GM21619 (cell line): ENCODE data around the gene ALPP.

Source experiments
- ATAC-seq: cut with Tn5 transposase; IDR thresholded peaks from one replicate; pipeline ENCODE4 v1.9.1; 2021; ENCODE audit not compliant: unreplicated experiment

ALPP gene

DNA sequence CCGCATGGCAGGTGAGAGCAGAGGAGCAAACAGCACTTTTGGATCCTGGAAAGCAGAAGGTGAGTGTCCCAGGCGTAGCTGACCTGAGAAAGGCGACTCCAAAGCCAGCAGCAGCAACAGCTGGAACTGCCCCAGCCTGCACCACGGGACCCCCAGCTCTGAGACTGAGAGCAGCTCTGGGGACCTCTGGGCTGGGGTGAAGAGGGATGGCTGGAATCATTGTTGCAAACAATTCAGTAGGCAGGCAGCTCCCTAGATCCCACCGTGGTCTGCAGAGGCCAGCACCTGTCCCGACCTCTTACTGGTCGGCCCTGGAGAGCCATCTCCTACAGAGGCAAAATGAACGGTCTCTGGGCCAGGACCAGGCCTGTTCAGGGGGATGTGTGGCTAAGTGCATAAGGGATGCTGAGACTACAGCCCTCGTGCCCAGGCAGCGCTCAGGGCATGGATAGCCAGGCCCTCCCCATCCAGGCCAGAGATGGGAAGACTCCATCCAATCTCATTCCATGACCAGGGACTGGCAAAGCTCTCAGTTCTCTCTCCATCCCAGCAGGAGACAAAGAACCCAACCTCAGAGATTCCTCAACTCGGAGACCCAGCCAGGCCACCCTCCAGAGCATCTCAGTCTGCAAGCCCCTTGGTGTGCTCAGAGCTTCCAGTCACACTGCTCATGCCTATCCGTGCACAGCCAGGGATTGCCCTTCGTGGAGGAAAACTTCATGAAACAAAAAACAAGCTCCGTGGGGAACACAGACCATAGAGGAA, 38.2 kb upstream of the ALPP start:
- no peak for ATAC-seq

DNA sequence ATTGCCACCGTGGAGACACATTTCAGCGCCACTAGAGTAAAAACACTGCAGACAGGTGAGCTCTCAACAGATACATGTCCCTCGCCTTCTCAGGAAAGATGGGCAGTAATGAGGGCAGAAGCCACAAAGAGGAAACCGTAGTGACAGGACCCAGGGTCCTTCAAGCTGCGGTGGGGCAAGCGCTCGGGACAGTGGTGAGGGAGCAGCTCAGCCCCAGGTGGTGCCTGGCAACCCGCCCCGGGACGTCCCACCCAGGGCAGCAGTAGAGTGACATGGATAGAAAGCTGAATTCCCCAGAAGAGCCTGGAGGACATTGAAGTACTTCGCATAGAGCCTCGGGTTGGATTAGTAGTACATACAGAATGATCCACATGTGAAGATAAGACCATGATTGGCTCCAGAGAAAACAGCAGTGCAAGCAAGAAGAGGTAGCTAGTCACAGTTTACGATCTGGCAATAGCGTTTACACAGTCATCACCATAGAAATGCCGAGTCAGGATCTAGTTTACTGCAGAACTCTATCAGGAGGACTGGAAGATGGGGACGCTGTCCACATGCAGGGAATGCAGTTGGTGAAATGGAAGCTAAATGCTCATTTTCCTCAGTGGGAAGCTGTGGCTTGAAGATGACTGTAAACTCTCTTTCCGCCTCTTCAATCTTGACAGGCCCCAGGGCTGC, 37.4 kb upstream of the ALPP start:
- no peak for ATAC-seq

DNA sequence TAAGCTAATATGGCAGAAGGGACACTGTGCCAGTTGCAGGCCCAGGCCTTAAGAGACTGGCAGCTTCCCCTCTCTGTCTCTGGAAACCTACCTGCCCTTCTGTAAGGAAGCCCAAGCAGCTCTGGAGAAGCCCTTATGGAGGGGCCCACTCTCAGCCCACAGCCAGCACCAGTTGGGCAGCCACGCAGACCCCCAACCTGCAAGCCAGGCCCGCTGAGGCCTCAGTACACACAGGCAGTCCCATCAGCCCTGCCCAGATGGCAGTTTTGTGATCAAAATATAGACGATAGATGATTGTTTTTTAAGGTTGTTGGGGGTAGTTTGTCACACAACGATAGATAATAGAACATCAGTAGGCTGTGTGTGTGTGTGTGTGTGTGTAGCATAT, 36.8 kb upstream of the ALPP start:
- no peak for ATAC-seq

DNA sequence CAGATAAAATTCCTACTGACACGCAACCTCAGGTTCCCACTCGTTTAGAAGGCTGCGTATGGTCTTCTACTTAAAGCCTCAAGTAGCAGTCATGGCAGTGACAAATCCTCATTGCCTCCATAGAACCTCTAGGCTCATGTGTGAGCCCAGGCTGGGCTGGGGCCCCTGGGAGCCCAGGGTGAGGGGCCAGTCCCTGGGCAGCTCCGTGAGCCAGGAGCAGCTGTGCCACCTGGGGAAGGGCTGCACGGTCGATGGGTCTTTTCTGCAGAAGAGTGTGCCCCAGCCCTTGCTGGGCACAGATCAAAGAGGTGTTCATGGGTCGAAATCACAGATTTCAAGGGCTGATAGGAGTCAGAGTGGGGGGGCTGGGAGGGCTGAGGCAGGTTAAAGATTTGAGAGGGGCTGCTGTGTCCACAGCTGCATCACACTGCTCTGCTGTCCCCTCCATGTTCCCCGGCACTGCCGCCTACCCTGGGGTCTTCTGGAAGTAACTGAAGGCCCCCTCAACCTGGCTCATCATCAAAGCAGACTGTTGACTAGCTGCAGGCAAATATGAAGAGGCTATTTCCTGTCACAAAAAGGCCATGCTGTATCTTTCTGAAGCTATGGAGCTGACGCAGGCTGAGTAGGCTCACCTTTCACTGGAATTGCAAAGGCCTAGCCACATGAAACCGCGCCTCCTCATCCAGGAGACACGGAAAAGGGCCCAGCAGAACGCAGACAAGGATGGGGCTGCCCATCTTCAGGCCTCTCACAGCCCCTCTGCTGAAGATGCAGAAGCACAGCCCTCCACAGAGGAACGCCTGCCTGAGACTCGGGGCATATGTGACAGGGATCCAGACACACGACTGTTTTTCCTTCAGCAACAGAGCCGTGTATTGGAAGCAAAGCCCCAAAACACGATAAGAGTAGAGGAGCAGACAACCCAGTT, 35.7 kb upstream of the ALPP start:
- ATAC-seq = no peak

DNA sequence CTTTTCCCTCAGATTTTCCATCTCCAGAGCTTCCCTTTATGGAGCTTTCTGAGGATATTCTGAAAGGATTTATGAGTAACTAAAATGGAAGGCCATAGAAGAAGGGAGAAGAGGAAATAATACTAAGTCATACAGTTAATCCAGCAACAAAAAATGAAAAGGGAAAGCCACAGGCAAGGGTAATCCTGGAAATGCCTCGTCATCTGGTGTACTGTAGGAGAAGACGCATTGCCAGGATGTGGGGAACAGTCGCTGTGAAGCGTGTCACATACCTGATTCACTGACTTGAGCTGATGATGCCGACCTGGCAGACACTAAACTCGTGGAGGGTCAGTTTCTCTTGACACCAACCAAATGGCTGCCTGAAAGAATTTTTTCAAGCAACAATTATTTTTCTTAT, 34.7 kb upstream of the ALPP start:
- ATAC-seq = no peak

DNA sequence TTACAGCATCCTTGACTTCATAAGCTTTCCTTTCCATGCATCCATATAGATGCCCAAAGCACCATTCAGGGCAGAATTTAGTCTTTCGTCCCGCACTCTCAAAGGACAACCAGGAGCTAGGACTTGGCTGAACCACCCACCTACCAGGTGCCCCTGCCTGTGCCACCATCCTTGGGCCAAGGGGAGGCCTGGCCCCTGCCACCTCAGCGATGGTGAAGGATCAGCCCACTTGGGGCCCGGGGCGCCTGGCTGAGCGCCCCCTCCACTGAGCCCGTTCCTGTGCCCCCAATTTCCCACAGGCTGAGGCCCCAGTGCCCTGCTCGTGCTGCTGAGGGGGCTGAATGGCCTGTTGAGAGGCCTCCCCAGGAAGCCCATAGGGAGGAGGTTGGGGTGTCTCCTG, 33.3 kb upstream of the ALPP start:
- no peak for ATAC-seq

DNA sequence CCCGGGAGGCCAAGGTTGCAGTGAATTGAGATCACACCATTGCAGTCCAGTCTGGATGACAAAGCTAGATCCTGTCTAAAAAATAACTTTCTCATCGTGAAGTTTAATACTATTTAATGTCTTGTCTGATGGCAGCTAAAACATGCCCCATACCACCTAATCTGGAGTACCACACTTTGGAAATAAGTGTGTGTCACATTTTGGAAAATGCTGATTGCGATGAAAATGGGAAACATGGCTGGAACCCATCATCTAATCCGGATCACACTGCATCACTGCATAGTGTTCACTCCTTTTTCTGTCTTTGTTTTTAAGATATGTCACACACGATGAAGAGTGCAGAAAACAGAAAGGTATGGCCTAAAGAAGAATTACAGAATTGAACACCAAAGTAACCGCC, 31.2 kb upstream of the ALPP start:
- no peak for ATAC-seq

DNA sequence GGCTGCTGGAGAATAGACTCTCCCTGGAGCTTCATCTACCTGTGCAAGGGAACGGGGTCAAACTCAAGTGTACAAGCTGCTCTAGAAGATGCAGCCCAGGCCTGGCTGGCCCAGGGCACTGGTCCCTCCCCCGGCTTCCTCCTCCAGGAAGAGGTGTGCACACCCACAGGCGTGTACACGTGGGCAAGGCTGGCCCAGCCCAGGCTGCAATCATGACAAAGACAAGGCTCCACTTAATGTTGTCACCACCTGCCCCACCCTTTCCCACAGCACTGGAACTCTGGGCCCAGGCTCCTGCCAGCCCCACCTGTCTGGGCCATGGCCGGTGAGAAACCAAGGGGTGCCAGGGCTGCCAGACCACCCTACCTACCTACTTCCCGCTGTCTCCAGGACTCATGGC, 29.6 kb upstream of the ALPP start:
- ATAC-seq = no peak

DNA sequence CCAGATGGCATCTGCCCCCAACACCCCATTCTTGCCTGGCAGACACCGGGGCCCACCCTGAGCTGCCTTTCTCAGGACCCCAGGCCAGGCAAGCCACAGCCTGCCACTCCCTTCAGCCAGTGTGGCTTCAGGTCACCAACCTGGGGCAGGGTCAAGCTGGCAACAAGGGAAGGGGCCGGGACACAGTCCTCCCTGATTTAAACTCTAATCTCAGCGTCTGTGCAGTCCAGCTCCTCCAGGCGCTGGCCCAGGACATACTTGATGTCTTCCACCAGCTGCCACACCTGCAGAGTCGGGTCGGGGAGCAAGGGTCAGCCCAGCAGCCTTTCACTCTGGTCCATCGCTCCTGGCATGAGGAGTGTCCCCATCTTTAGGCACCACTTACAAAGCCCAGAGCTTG, 29.0 kb upstream of the ALPP start:
- ATAC-seq = no peak

DNA sequence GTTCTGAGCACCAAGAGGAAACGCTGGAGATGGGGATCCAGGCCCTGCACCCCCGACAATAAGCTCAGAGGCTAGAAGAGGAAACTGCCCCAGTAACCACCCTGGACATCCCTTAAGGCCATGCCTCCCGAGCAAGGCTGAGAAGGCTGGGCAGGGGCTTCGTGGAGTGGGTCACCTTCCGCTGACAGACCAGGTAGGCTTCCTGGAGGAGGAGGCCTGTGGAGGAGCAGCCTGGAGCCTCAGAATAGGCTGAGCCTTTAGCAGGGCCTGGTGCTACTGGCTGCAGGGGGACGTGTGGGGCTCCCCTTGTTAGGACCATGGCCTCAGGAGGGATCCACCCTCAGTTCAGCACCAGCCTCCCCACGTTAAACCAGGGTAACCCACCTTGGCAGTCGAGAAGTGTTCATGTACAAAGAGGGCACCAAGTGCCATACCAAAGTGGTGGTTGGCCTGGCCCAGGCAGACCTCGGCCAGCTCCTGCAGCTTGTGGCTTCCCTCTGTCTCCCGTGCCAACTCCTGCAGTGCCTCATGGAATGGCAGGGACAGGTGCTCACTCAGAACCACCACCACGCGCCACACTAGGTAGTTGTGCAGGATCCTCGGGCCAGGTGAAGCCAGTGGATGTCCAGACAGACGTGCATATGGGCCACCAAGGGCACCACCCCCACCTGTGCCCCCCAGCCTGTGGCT, 28.5 kb upstream of the ALPP start:
- no peak for ATAC-seq

DNA sequence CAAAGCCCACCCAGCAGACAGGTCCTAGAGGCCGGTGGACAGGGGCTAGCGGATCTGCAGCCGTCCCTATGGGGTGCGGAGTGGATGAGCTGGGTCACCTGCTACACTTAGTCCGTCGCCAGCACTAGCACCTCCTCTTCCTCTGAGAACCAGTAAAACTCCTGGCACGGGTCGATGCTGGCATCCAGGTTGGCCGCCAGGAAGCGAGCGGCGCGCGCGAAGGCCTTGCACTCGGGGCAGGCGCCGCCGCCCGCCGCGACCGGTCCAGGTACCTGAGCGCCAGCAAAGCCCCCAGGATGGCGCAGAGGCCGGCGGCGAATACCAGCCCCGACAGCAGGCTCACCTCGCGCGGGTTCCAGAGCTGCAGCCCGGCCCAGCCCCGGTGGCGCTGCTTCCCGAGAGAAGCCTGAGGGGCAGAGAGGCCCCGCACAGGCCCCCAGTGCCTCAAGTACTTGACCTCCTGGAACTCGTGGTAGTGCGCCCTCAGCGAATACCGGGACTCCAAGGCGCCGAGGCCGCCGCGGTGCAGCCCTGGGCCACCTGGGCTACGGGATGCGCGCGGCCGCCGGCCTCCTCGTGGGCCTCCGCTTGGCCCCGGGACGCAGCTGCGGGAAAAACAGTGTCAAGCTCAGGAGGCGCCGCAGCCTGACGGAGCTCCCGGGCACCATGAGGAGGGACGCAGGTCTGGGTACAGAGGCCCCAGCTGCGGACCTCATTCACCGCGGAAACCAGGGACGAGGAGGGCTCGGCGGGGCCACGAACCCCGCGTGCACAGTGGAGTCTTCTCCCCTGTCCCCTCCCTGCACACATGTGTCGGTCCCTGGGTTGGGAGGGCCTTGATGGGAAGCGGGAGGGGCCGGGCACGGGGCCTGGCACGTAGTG, 27.5 kb upstream of the ALPP start:
- ATAC-seq = no peak

DNA sequence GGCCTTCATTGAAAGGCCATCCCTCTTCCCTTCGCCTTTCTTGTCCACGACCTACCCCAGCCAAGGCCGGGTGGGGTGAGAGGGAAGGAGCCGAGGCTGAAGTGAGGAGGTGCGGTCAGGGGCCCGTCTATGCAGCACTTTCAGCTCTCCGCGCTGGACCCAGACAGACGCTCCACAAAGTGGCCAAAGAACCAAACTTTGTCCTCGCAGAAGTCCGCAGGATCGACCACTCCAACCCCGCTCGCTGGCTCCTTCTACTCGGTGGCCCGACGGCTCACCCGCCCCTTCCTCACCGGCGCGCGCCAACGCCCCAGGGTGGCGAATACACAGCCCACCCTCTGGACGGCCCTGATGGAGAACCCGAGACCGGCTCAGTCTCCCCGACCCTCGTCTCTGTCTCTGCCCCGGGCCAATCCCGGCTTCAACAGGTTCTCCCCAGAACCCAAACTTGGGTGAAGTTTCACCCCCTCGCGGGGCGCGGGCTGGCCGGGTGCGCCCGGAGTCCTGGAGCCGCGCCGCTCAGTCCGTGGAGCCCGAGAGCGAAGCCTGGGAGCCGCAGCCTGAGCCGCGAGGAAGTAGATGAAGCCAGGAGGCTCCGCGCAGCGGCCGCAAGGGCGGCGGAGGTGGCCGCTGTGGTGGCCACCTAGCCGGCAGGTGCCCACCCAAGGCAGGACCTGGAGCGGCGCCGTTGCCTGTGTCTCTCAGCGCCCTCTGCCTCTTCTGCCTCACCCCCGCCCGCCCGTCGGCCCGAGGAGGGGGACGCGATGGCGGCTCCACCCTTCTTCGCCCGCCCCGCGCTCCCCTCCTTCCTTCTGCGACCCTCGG, 26.7 kb upstream of the ALPP start:
- ATAC-seq = no peak

DNA sequence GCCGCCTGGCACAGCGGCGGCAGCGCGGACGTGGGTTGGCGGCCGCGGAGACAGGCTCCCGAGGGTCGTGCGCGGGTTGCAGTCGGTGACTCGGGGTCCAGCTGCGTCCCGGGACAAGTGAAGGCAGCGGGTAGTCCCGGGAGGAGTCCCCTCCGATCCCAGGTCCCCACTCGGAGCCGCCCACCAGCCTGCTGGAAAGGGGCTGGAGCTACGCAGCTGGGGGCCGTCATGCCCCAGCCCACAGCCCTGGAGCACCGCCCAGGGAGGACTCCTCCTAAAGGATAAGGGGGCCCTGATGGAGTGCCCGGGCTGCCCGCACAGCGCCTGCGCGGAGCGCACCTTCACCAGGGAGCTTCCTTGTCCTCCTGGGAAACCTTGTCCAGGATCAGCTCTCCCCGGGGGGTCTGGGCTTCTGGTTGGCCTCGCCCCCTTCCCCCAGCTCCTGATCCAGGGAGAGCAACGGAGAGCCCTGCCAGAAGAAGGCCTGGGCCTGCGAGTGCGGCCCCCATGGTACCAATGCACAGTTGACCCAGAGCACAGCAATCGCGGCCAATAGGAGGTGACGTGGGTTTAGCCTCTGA, 25.9 kb upstream of the ALPP start:
- ATAC-seq = no peak

DNA sequence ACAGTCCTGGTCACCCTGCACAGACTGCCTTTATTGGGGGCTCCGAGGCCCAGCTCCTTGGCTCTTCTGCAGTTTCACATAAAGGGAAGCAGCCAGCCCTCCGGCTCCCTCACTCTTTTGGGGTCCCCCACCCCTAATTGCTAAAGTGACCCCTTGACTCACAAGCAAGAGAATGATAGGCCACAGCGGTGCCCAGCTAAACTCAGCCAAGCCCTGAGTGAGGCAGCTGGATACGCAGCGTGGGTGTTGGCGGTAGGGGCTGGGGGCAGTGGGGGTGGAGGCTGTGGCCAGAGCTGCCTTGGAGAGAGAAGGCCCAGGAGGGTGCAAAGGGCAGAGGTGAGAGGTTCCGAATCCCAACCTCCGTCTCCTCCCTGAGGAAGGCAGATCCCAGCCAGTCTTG, 25.5 kb upstream of the ALPP start:
- no peak for ATAC-seq

DNA sequence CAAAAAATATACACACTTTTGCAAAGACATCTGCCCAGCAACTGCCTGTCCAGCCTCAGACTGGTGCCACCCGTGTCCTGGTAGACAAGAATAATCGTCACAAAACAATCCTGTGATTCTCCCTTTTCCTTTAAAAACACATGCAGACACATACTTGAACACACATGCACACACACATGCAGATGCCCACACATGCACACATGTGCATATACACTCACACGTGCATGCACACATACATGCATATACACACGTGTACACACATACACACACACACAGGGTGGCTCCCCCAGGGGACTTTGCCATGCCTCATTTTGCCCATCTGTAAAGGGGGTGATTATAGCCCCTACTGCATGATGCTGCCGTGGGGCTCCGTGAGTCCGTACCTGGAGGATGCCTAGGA, 24.9 kb upstream of the ALPP start:
- ATAC-seq = no peak

DNA sequence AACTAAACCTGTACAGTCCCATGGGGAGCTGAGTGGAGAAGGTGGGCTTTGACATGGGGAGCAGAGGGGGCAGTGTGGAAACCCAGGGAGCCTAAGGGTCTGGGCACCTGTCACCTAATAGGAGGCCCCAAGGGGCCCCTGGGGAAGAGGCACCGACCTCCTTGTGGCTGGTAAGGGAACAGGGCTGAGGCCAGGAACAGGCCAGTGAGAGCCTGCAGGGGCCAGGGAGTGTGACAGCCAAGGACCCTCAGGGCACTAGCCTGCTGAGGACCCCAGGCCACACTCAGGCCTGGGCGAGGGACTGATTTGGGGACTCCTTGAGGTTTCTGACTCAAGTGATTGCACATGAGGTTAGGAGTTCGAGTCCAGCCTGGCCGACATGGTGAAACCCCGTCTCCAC, 24.5 kb upstream of the ALPP start:
- ATAC-seq = no peak

DNA sequence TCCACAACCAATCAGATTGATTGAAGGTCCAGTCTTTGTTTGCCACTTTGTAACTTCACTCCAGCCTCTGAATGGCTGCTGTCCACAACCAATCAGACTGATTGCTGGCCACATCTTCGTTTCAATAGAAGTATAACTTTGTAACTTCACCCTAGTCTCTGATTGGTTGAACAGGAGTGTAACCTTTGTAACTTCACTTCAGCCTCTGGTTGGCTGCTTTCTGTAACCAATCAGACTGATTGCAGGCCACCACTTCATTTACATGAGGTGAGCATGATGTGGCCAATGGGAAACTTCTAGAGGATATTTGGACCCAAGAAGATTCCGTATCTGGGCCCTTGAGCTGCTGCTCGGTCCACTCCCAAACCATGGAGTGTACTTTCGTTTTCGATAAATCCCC, 16.9 kb upstream of the ALPP start:
- no peak for ATAC-seq

DNA sequence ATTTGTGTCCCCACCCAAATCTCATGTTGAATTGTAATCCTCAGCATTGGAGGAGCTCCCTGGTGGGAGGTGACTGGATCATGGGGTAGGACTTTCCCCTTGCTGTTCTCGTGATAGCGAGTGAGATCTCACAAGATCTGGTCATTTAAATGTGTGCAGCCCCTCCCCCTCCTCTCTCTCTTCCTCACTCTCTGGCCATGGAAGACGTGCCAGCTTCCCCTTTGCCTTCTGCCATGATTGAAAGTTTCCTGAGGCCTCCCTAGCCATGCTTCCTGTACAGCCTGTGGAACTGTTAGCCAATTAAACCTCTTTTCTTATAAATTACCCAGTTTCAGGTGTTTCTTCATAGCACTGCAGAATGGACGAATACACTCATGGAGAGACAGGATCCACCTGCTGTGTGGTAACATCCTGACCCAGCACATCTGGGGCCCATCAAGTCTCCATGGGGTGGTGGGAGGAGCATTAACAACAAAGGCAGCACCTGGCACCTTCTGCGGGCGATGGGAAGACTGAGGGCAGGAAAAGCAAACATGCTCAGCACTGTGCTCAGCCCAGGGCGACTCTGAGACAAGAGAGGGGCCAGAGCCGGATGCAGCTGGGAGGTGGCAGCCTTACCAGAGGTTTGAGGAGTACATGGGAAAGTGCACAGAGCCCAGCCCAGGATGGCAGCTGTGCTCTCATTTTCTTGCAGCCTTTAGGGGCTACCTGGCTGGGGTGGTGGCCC, 16.2 kb upstream of the ALPP start:
- no peak for ATAC-seq
